Measurements from ENCODE around the gene ARHGEF10L.
"Not testable (repeated sequence)": the region's sequence is repeated elsewhere in the genome, so short reads cannot be mapped to it uniquely, and the experiment has no call there.

DNA sequence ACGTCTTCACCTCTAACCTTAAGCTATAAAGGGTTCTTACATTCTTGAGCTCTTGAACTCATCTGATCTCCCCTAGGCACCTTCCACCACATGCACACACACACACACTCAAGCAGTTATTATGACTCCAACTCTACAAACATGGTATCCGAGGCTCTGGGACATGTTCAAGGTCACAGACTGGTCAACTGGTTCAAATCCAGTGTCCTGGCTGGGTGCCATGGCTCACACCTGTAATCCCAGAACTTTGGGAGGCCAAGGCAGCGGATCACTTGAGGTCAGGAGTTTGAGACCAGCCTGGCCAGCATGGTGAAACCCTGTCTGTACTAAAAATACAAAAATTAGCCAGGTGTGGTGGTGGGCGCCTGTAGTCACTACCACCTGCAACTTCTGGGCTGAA is 32.3 kb upstream of the ARHGEF10L start:
- TF ChIP-seq, protein P1, sequence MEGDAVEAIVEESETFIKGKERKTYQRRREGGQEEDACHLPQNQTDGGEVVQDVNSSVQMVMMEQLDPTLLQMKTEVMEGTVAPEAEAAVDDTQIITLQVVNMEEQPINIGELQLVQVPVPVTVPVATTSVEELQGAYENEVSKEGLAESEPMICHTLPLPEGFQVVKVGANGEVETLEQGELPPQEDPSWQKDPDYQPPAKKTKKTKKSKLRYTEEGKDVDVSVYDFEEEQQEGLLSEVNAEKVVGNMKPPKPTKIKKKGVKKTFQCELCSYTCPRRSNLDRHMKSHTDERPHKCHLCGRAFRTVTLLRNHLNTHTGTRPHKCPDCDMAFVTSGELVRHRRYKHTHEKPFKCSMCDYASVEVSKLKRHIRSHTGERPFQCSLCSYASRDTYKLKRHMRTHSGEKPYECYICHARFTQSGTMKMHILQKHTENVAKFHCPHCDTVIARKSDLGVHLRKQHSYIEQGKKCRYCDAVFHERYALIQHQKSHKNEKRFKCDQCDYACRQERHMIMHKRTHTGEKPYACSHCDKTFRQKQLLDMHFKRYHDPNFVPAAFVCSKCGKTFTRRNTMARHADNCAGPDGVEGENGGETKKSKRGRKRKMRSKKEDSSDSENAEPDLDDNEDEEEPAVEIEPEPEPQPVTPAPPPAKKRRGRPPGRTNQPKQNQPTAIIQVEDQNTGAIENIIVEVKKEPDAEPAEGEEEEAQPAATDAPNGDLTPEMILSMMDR (conservative IDR thresholded peaks at IDR 0.05): not testable (repeated sequence)
- not testable (repeated sequence) for TF ChIP-seq ZFX (IDR thresholded peaks at IDR 0.05)

All from C4-2B (cell line).